IPS-15b (cell line): ENCODE results near the gene LHPP.

ENCODE experiments used
- H3K27me3 ChIP-seq: one replicate; pipeline ENCODE4 v1.6.1; 2013; ENCODE audit warnings: low read length; ENCODE audit not compliant: control insufficient read depth, insufficient read depth
- H3K36me3 ChIP-seq: one replicate; pipeline ENCODE4 v1.6.1; 2013; ENCODE audit warnings: low read length; ENCODE audit not compliant: control insufficient read depth, insufficient read depth
- H3K4me1 ChIP-seq: one replicate; pipeline ENCODE4 v1.6.1; 2013; ENCODE audit warnings: mild to moderate bottlenecking, low read length; ENCODE audit not compliant: control insufficient read depth, insufficient read depth
- H3K4me3 ChIP-seq: one replicate; pipeline ENCODE4 v1.5.1; 2013; ENCODE audit warnings: low read depth, low read length
- H3K9ac ChIP-seq: one replicate; pipeline ENCODE4 v1.6.1; 2013; ENCODE audit warnings: low read depth, mild to moderate bottlenecking, low read length
- H3K9me3 ChIP-seq: one replicate; pipeline ENCODE4 v1.6.1; 2013; ENCODE audit warnings: mild to moderate bottlenecking, low read length; ENCODE audit not compliant: control insufficient read depth, insufficient read depth

LHPP gene

DNA sequence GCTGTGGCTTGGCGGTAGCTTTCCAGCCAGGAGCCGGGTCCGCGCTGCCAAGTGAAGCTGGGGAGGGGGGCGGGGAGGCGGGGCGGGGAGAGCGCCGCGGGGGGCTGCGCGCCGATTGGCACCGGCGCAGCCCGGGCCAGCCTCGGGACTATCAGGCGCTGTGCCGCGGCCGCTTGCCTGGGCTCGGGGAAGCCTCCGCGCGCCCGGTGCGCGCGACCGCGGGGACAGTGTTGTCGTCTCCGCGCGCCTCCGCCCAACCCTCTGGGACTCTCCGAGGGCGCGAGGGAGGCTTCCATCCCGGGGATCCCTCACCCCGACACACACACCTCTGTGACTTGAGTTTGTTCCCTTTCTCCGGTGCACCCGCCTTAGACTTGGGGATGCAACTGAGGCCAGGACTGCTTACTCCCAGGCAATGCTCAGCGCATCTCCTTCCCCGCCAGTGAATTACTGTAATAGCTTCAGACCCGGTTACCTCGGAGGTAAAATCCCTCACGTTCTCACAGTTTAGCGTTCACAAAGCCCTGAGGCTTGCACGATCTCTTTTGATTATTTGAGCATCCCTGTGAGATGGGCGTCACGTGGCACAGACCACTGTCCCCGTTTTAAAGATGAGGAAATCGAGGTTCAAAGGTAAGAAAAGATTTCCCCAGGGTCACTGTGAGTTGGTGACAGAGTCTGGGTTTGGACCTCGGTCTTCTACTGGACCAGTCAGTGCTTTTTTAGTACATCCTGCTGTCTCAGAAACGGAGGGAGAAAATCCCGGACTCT is 11.4 kb upstream of the LHPP start, which contains the start of gene NKX1-2:
TSS of gene NKX1-2 (minus strand) at position 24 of the 771 bp plus-strand sequence. CDS start 92 bp downstream, outside the sequence.
- Histone ChIP-seq H3K9ac (peak within 1 kb of the TSS; percentile 37), H3K36me3 (no peaks in the 10 kb centered on the region), H3K4me3 (peak within 1 kb of the TSS; percentile 76), H3K9me3 (no peaks in the 10 kb centered on the region), H3K4me1 (peaks cover 32% of the 10 kb centered on the region), H3K27me3 (peaks cover 59% of the 10 kb centered on the region)

DNA sequence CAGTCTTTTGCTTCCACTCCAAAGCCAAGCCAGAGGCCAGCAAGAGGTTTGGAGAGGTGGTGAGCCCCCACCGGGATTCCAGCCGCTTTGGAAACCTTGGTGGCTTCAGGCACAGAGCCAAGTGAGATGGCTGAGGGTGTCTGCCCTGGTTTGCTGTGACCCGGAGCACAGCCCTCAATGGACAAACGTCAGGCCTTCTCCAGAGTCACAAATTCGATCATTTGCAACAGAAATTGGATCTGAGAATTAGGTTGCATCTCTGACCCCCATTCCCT is 10.9 kb upstream of the LHPP start:
- H3K9ac ChIP-seq, result no peak overlapping the region
- H3K4me3 ChIP-seq, result peak overlapping the region; percentile 76
- H3K36me3 ChIP-seq, result no peaks in the 10 kb centered on the region
- H3K27me3 ChIP-seq, result peaks cover 54% of the 10 kb centered on the region
- peaks cover 32% of the 10 kb centered on the region for H3K4me1 ChIP-seq
- no peaks in the 10 kb centered on the region for H3K9me3 ChIP-seq

DNA sequence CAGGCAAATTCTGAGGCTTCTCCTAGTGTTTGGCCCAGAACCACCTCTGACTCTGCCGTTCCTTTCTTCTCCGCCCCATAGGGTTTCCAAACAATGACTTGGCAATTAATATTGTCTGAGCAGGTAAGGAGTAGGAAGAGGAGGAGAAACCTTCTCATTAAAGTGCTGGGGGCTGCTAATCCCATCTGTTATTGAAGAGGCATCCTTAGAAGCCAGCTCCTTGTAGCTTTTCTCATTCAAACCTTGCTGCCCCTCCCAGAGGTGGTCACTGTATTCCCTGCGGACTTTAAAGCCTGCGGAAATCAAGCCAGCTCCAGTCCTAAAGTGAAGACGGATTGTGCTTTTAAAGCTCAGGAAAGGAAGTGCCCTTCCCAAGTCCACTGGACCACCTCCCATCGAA is 10.3 kb upstream of the LHPP start:
- Histone ChIP-seq H3K9ac (no peak overlapping the region), H3K9me3 (no peaks in the 10 kb centered on the region), H3K4me3 (peak overlapping the region; percentile 8), H3K4me1 (peaks cover 32% of the 10 kb centered on the region), H3K27me3 (peaks cover 49% of the 10 kb centered on the region), H3K36me3 (no peaks in the 10 kb centered on the region)

DNA sequence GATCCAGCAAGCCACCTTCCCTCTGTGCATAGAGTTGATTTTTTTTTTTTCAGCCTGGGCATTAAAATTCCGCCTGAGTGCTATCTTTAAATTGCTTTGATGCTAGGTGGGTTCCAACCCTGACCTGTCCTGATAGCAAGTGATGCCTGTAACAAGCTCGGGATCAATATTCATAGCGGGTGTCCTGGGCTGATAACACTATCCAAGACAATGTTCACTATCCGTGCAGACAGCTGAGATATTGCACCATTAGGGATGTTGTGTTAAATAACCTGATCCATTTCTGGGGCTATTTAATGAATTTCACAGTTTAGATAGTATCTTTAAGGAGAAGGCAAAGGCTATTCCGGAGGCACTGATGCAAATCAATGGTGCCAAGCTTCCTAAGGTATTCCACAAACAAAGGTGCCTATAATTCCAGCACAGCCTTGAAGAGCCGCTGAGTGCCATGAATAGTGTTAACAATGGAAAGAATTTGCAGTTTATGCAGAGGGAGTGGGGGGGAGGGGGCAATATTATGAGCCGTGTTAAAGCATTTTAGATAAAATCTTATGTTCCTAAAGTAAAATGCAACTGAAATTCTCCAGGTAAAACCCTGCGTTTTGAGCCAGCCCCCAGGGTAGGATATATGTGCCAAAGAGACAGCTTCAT is 7.5 kb upstream of the LHPP start:
- peaks cover 33% of the 10 kb centered on the region for H3K27me3 ChIP-seq
- no peak overlapping the region for H3K4me3 ChIP-seq
- H3K4me1 ChIP-seq, result peaks cover 37% of the 10 kb centered on the region
- no peaks in the 10 kb centered on the region for H3K36me3 ChIP-seq
- H3K9ac ChIP-seq, result no peak overlapping the region
- H3K9me3 ChIP-seq, result no peaks in the 10 kb centered on the region

DNA sequence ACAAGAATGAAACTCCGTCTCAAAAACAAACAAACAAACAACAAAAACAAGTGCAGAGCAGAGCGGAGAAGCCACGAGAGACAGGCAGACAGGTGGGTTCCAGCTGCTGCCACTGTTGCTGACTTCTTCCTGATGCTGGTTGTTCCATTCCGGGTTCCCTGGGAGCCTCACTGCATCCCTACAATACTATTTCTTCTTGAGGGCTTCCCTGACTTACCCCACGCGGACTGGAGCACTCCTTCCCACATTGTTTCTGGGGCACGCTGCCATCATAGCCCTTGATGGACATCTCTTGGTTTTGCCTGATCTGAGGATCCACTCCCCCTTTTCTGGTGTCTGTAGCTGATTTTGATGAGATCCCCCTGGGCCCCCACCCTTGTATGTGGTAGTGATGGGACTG is 6.2 kb upstream of the LHPP start:
- no peak overlapping the region for H3K4me3 ChIP-seq
- H3K36me3 ChIP-seq, result no peaks in the 10 kb centered on the region
- no peaks in the 10 kb centered on the region for H3K9me3 ChIP-seq
- H3K4me1 ChIP-seq, result peaks cover 37% of the 10 kb centered on the region
- no peak overlapping the region for H3K9ac ChIP-seq
- peaks cover 21% of the 10 kb centered on the region for H3K27me3 ChIP-seq

DNA sequence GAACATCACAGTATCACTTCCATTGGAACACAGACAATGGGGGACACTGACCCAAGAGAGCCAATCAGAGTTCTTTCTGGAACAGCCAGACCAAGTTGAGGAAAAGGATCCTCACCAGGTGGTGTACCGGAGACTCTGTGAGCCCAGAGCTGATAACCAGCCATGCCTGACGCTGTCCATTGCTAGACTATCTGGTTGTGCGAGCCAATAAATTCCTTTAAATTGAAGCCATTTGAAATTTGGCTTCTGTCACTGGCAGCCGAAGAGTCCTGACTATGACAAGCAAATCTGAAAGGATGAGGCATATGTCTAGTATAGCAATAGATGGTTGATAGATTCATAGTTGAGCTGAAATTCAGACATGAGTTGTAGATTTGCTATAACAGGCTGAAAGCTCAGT is 3.1 kb upstream of the LHPP start:
- Histone ChIP-seq H3K27me3 (peaks cover 6% of the 10 kb centered on the region), H3K9ac (no peak overlapping the region), H3K36me3 (no peaks in the 10 kb centered on the region), H3K9me3 (no peaks in the 10 kb centered on the region), H3K4me1 (peaks cover 24% of the 10 kb centered on the region), H3K4me3 (no peak overlapping the region)

DNA sequence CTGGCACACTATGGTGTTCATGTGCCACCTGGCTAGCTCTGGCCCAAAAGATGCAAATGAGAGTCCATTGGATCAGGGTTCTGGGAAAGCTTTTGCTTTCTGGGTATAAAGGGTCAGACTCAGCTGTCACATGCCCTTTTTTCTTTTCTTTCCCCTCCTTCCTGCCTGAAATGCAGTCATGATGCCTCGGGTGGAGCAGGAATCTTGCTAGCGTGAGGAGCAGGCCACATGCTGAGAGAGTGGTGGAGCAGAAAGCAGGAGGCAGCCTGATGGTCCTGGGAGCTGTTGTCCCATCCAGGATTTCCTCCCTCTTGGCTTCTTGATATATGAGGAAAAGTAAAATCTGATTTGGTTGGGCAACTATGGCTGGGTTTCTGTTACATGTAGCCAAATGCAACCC is 2.7 kb upstream of the LHPP start:
- Histone ChIP-seq H3K4me1 (peaks cover 20% of the 10 kb centered on the region), H3K4me3 (no peak overlapping the region), H3K9me3 (no peaks in the 10 kb centered on the region), H3K27me3 (peaks cover 2% of the 10 kb centered on the region), H3K36me3 (no peaks in the 10 kb centered on the region), H3K9ac (no peak overlapping the region)

DNA sequence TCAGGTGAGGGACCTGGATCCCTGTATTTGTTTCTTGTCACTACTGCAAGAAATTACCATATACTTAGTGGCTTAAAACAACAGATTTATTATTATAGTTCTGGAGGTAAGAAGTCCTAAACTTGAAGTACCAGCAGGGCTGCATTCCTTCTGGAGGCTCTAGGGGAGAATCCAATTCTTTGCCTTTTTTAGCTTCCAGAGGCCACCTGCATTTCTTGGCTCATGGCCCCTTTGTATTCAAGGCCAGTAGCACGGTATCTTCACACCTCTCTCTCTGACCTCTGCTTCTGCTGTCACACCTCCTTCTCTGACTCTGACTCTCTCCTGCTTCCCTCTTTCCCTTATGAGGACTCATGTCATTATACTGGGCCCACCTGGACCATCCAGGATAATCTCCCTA is 2.2 kb upstream of the LHPP start:
- Histone ChIP-seq H3K9me3 (no peaks in the 10 kb centered on the region), H3K27me3 (peaks cover 2% of the 10 kb centered on the region), H3K36me3 (no peaks in the 10 kb centered on the region), H3K4me3 (no peak overlapping the region), H3K9ac (no peak overlapping the region), H3K4me1 (peaks cover 16% of the 10 kb centered on the region)

DNA sequence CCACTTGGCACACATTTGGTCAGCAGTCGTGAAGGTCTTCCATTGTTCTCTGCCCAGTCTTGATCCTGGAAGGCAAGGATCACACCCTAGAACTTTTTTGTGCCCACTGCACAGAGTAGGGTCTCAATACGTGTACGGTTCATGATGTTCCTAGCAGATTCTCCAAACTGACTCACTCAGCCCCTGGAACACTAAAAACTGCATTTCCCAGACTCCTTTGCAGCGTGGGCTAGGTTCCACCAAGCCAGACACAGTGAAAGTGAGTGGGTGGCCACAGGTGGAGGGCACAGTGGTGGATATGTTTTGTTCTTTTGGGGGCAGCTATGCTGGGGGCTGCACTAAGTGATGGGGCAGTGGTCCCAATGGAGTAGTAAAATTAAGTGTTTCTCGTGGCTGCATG is 1.5 kb upstream of the LHPP start:
- Histone ChIP-seq H3K4me3 (no peak overlapping the region), H3K9ac (no peak overlapping the region), H3K36me3 (no peaks in the 10 kb centered on the region), H3K27me3 (peaks cover 2% of the 10 kb centered on the region), H3K9me3 (no peaks in the 10 kb centered on the region), H3K4me1 (peaks cover 10% of the 10 kb centered on the region)

DNA sequence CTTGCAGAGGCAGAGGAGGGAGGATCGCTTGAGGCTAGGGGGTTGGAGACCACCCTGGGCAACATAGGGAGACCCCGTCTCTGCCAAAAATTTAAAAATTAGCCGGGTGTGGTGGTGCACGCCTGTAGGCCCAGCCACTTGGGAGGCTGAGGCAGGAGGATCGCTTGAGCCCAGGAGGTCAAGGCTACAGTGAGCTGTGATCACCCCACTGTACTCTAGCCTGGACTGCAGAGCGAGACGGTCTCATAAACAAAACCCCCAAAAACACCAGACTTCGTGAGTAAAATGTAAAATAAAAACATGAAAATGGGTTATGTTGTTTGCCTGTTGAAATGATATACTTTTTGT is 699 bp downstream of the LHPP start:
- H3K9me3 ChIP-seq, result no peaks in the 10 kb centered on the region
- no peak overlapping the region for H3K9ac ChIP-seq
- peak overlapping the region; percentile 77 for H3K4me3 ChIP-seq
- H3K4me1 ChIP-seq, result peaks cover 17% of the 10 kb centered on the region
- no peaks in the 10 kb centered on the region for H3K36me3 ChIP-seq
- peaks cover 2% of the 10 kb centered on the region for H3K27me3 ChIP-seq

DNA sequence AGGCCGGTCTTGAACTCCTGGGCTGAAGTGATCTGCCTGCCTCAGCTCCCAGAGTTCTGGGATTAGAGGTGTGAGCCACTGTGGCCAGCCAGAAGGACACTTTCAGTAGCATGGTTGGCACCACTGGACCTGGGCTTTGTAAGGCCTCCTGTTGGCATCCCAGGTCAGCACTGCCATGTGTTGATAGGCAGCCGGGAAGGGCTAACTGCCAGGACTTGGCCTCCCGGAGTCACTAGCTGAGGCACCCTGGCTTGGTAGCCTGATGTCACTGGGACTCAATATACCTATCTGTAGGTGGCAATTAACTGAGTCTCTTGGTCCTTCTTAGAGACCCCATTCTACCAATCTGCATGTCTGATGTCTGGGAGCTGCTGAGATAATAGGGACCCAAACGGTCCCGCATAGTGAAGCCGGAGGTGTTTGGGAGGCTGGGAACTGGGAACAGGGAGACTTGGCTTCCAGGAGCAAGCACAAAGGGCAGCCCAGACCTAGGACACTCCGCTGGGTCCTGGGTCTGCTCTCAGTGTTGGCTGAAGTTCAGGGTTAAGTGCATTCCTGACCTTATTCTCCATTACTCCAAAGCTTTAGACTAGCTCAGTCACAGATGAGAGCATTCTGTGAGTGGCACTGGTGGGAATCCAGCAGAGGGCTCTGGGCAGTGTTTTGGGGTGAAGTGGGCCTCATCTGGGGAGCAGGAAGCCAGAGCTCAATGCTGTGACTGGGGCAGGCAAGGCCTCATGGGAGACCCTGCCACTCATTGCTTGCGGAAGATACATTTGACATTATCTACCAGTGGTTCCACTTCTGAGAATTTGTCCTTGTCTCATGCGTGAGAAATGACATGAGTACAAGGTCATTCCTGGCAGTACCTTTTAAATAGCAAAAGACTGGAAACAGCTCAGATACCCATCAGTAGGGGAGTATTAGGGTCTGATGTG is 2.7 kb downstream of the LHPP start:
- Histone ChIP-seq H3K4me1 (peaks cover 14% of the 10 kb centered on the region), H3K9ac (no peak overlapping the region), H3K4me3 (no peak overlapping the region), H3K36me3 (no peaks in the 10 kb centered on the region), H3K27me3 (no peaks in the 10 kb centered on the region), H3K9me3 (no peaks in the 10 kb centered on the region)
